ENCODE measurements around the gene CSF2.

CSF2 gene

GRCh38 chr5:132073231-132074013, at the start of gene CSF2:
Gene CSF2 (plus strand): TSS chr5:132073789. CDS start chr5:132073824, 35 bp downstream.
- DNase-seq, result no peak

GRCh38 chr5:132024117-132024435, 49.5 kb upstream of the CSF2 start:
- no peak for DNase-seq

- no peak for DNase-seq
Observed at GRCh38 chr5:132024789-132025402, 48.7 kb upstream of the CSF2 start.

- DNase-seq, result no peak
Observed at GRCh38 chr5:132025403-132025971, 48.1 kb upstream of the CSF2 start.

GRCh38 chr5:132026516-132027008, 47.0 kb upstream of the CSF2 start:
- DNase-seq, result no peak

GRCh38 chr5:132027027-132027426, 46.6 kb upstream of the CSF2 start:
- no peak for DNase-seq

- no peak for DNase-seq
Observed at GRCh38 chr5:132029609-132030330, 43.8 kb upstream of the CSF2 start.

- no peak for DNase-seq
Observed at GRCh38 chr5:132030610-132031009, 43.0 kb upstream of the CSF2 start.

- no peak for DNase-seq
Observed at GRCh38 chr5:132032196-132032595, 41.4 kb upstream of the CSF2 start.

GRCh38 chr5:132033122-132033521, 40.5 kb upstream of the CSF2 start:
- DNase-seq, result no peak

- DNase-seq, result no peak
Observed at GRCh38 chr5:132037353-132037752, 36.2 kb upstream of the CSF2 start.

- no peak for DNase-seq
Observed at GRCh38 chr5:132044207-132044606, 29.4 kb upstream of the CSF2 start.

GRCh38 chr5:132046880-132047299, 26.7 kb upstream of the CSF2 start:
- DNase-seq, result no peak

- no peak for DNase-seq
Observed at GRCh38 chr5:132049093-132049492, 24.5 kb upstream of the CSF2 start.

GRCh38 chr5:132049559-132049958, 24.0 kb upstream of the CSF2 start:
- DNase-seq, result no peak

- no peak for DNase-seq
Observed at GRCh38 chr5:132050136-132050535, 23.5 kb upstream of the CSF2 start.

- peak; percentile 13 for DNase-seq
Observed at GRCh38 chr5:132050661-132051552, 22.7 kb upstream of the CSF2 start.

GRCh38 chr5:132052520-132052919, 21.1 kb upstream of the CSF2 start:
- no peak for DNase-seq

- no peak for DNase-seq
Observed at GRCh38 chr5:132053483-132053882, 20.1 kb upstream of the CSF2 start.

- no peak for DNase-seq
Observed at GRCh38 chr5:132054031-132054696, 19.4 kb upstream of the CSF2 start.

GRCh38 chr5:132054697-132055440, 18.7 kb upstream of the CSF2 start:
- DNase-seq, result peak; percentile 39
